SU-DHL-6 (cell line): ENCODE results near the gene MARS1.

ENCODE experiments used
- H2AFZ ChIP-seq: fragments of 200-600 bp; sonication (generic); 2 replicates; pipeline ENCODE4 v1.6.1; 2014; ENCODE audit warnings: low read depth, mild to moderate bottlenecking, moderate library complexity, mixed read lengths, antibody characterized with exemption, low read length; ENCODE audit not compliant: severe bottlenecking
- H3F3A ChIP-seq: fragments of 200-600 bp; shearing (Covaris generic); 2 replicates; pipeline ENCODE4 v1.6.0; 2016; ENCODE audit warnings: antibody characterized with exemption, mild to moderate bottlenecking; ENCODE audit not compliant: insufficient read depth
- H3K27ac ChIP-seq: fragments of 200-600 bp; sonication (generic); 2 replicates; pipeline ENCODE4 v1.5.1; 2016; ENCODE audit warnings: low read depth, mild to moderate bottlenecking, low read length, moderate library complexity, mixed read lengths
- H3K27me3 ChIP-seq: fragments of 200-600 bp; sonication (generic), shearing (Covaris generic); 2 replicates; pipeline ENCODE4 v1.6.0; 2014; ENCODE audit warnings: mild to moderate bottlenecking, low read length
- H3K36me3 ChIP-seq: fragments of 200-600 bp; sonication (generic); 2 replicates; pipeline ENCODE4 v1.6.1; 2014; ENCODE audit warnings: mild to moderate bottlenecking, low read length, mixed read lengths
- H3K4me2 ChIP-seq: fragments of 300-600, 200-600 bp; shearing (Covaris generic), sonication (generic); 2 replicates; pipeline ENCODE4 v1.6.0; 2014; ENCODE audit warnings: low read length, low read depth, mild to moderate bottlenecking; ENCODE audit not compliant: poor library complexity, severe bottlenecking
- H3K4me3 ChIP-seq: fragments of 200-600 bp; sonication (generic); 2 replicates; pipeline ENCODE4 v1.5.1; 2014; ENCODE audit warnings: antibody characterized with exemption, low read length, mild to moderate bottlenecking, mixed read lengths; ENCODE audit not compliant: insufficient read depth, poor library complexity, severe bottlenecking
- H3K79me2 ChIP-seq: fragments of 200-600 bp; sonication (generic); 2 replicates; pipeline ENCODE4 v1.6.1; 2014; ENCODE audit warnings: mild to moderate bottlenecking, low read length, moderate library complexity; ENCODE audit not compliant: insufficient read depth
- H3K9ac ChIP-seq: fragments of 200-600 bp; sonication (generic); 2 replicates; pipeline ENCODE4 v1.7.0; 2014; ENCODE audit warnings: mild to moderate bottlenecking, low read length
- H3K9me2 ChIP-seq: fragments of 200-600 bp; sonication (generic); replicated peaks from 2 replicates; pipeline ENCODE4 v1.6.1; 2014; ENCODE audit warnings: low read length; ENCODE audit not compliant: insufficient read depth
- H3K9me3 ChIP-seq: fragments of 200-600 bp; sonication (generic); 2 replicates; pipeline ENCODE4 v1.6.1; 2014; ENCODE audit warnings: low read length, mixed read lengths; ENCODE audit not compliant: insufficient read depth
- H4K20me1 ChIP-seq: fragments of 200-600 bp; sonication (generic); 2 replicates; pipeline ENCODE4 v1.6.1; 2014; ENCODE audit warnings: low read depth, mild to moderate bottlenecking, antibody characterized with exemption, low read length, moderate library complexity, mixed read lengths
- EZH2phosphoT487 ChIP-seq: fragments of 200-600 bp; sonication (generic), shearing (Covaris generic); conservative IDR thresholded peaks from 2 replicates; pipeline ENCODE4 v1.6.1; 2018; ENCODE audit warnings: mild to moderate bottlenecking, antibody characterized with exemption, low read length, moderate library complexity, mixed read lengths
- TF ChIP-seq, protein P1 (sequence below): fragments of 200-600 bp; sonication (generic); IDR thresholded peaks from one replicate; pipeline ENCODE4 v1.5.1; 2017; ENCODE audit warnings: antibody characterized with exemption, mild to moderate bottlenecking, low read length, moderate library complexity; ENCODE audit not compliant: insufficient read depth, poor library complexity, severe bottlenecking

MARS1 gene

GRCh38 chr12:57564178-57564740, 76.4 kb downstream of the MARS1 start:
- no peaks in the 10 kb centered on the region for H4K20me1 ChIP-seq

More at GRCh38 chr12:57564178-57564740, 76.4 kb downstream of the MARS1 start:
- H3K4me3 ChIP-seq = no peak overlapping the region
- no peaks in the 10 kb centered on the region for H3K9me2 ChIP-seq
- no peaks in the 10 kb centered on the region for H3K9me3 ChIP-seq
- H3F3A ChIP-seq = no peaks in the 10 kb centered on the region
- no peaks in the 10 kb centered on the region for H3K27me3 ChIP-seq
- no peaks in the 10 kb centered on the region for H3K36me3 ChIP-seq
- H3K4me2 ChIP-seq = no peak overlapping the region
- no peak overlapping the region for H3K9ac ChIP-seq
- no peak overlapping the region for H2AFZ ChIP-seq
- no peaks in the 10 kb centered on the region for H3K79me2 ChIP-seq
- no peak overlapping the region for H3K27ac ChIP-seq
- TF ChIP-seq EZH2phosphoT487 = no peak
- TF ChIP-seq, protein P1, sequence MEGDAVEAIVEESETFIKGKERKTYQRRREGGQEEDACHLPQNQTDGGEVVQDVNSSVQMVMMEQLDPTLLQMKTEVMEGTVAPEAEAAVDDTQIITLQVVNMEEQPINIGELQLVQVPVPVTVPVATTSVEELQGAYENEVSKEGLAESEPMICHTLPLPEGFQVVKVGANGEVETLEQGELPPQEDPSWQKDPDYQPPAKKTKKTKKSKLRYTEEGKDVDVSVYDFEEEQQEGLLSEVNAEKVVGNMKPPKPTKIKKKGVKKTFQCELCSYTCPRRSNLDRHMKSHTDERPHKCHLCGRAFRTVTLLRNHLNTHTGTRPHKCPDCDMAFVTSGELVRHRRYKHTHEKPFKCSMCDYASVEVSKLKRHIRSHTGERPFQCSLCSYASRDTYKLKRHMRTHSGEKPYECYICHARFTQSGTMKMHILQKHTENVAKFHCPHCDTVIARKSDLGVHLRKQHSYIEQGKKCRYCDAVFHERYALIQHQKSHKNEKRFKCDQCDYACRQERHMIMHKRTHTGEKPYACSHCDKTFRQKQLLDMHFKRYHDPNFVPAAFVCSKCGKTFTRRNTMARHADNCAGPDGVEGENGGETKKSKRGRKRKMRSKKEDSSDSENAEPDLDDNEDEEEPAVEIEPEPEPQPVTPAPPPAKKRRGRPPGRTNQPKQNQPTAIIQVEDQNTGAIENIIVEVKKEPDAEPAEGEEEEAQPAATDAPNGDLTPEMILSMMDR = no peak
